Chondrocyte (in vitro differentiated cells): ENCODE data around the gene TRIP13. TPM values are rescaled to one million over a fixed set of nuclear protein-coding genes. Genes with fewer than 3 reads are reported as not detected.

Experiments
- DNase-seq: peaks from one replicate; pipeline ENCODE4 v3.0.0; 2021; ENCODE audit warnings: mixed read lengths, low spot score
- H3K27ac Mint-ChIP-seq: one replicate; pipeline ENCODE4 v1.8.0; 2021; ENCODE audit warnings: mild to moderate bottlenecking, moderate library complexity, mixed read lengths; ENCODE audit not compliant: unreplicated experiment
- H3K27me3 Mint-ChIP-seq: 2 replicates; pipeline ENCODE4 v1.8.0; 2021; ENCODE audit warnings: low read depth, mixed read lengths
- H3K36me3 Mint-ChIP-seq: 2 replicates; pipeline ENCODE4 v1.8.0; 2021; ENCODE audit warnings: low read depth, mixed read lengths
- H3K4me1 Mint-ChIP-seq: 2 replicates; pipeline ENCODE4 v1.8.0; 2021; ENCODE audit warnings: low read depth, mild to moderate bottlenecking, mixed read lengths
- H3K4me3 Mint-ChIP-seq: one replicate; pipeline ENCODE4 v1.8.0; 2021; ENCODE audit warnings: mild to moderate bottlenecking, moderate library complexity, mixed read lengths; ENCODE audit not compliant: unreplicated experiment
- H3K9me3 Mint-ChIP-seq: 2 replicates; pipeline ENCODE4 v1.8.0; 2021; ENCODE audit warnings: low read depth, mixed read lengths
- total RNA-seq: library from RNA; stranded (reverse); gene quantifications from 3 replicates; pipeline ENCODE4 v1.2.1, GENCODE V29; 2021
- TF ChIP-seq, protein P1 (sequence below): fragments of 200-600 bp; sonication (generic); IDR thresholded peaks from 2 replicates; pipeline ENCODE4 v1.5.0; 2021; ENCODE audit warnings: antibody characterized with exemption, mild to moderate bottlenecking, moderate library complexity

Gene TRIP13
- total RNA-seq, 1 donor from 2014 or later = 4.9 TPM

DNA sequence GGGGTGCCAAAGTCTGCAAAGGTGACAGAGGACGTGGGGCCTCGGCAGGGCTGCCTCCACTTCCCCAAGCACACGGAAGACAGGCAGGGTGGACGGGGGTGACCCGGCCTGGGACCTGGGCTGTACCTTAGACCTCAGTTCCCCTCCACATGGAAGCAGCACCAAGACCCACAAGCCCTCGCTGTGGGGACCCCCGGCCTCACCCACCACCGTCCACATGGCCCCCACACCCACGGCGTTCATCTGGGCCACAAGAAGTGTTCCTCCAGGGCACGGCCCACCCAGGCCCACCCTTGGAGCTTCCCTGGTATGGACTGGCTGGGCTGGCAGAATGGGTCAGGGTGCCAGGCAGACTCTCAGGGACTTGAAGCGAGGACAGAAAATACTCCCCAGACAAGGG, 70.1 kb downstream of the TRIP13 start:
- Mint-ChIP-seq H3K9me3 (no peaks in the 10 kb centered on the region), H3K27ac (no peak overlapping the region), H3K27me3 (peaks cover 70% of the 10 kb centered on the region), H3K4me3 (no peak overlapping the region), H3K4me1 (peaks cover under 1% of the 10 kb centered on the region), H3K36me3 (no peaks in the 10 kb centered on the region)
- TF ChIP-seq, protein P1, sequence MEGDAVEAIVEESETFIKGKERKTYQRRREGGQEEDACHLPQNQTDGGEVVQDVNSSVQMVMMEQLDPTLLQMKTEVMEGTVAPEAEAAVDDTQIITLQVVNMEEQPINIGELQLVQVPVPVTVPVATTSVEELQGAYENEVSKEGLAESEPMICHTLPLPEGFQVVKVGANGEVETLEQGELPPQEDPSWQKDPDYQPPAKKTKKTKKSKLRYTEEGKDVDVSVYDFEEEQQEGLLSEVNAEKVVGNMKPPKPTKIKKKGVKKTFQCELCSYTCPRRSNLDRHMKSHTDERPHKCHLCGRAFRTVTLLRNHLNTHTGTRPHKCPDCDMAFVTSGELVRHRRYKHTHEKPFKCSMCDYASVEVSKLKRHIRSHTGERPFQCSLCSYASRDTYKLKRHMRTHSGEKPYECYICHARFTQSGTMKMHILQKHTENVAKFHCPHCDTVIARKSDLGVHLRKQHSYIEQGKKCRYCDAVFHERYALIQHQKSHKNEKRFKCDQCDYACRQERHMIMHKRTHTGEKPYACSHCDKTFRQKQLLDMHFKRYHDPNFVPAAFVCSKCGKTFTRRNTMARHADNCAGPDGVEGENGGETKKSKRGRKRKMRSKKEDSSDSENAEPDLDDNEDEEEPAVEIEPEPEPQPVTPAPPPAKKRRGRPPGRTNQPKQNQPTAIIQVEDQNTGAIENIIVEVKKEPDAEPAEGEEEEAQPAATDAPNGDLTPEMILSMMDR = no peak
- no peak for DNase-seq

DNA sequence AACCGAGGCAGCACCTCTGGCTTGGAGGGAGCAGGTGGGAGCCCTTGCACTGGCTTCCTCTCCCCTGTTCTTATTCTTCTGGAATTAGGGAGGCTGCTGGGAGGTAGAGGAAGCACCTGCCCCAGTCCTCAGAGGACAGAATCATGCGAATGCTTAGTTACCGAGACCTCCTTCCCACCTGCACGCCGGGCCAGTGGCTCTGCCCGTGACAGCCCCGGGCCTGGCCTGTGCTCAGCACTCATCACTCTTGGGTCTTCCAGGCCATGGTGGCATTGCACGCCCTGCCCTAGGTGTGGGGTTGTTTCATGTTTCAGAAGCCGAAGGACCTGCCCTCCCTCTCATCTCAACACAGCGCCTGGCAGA, 70.6 kb downstream of the TRIP13 start:
- TF ChIP-seq, protein P1 = no peak
- Mint-ChIP-seq H3K27me3 (peaks cover 74% of the 10 kb centered on the region), H3K4me3 (no peak overlapping the region), H3K9me3 (no peaks in the 10 kb centered on the region), H3K27ac (no peak overlapping the region), H3K36me3 (no peaks in the 10 kb centered on the region), H3K4me1 (no peaks in the 10 kb centered on the region)
- no peak for DNase-seq

DNA sequence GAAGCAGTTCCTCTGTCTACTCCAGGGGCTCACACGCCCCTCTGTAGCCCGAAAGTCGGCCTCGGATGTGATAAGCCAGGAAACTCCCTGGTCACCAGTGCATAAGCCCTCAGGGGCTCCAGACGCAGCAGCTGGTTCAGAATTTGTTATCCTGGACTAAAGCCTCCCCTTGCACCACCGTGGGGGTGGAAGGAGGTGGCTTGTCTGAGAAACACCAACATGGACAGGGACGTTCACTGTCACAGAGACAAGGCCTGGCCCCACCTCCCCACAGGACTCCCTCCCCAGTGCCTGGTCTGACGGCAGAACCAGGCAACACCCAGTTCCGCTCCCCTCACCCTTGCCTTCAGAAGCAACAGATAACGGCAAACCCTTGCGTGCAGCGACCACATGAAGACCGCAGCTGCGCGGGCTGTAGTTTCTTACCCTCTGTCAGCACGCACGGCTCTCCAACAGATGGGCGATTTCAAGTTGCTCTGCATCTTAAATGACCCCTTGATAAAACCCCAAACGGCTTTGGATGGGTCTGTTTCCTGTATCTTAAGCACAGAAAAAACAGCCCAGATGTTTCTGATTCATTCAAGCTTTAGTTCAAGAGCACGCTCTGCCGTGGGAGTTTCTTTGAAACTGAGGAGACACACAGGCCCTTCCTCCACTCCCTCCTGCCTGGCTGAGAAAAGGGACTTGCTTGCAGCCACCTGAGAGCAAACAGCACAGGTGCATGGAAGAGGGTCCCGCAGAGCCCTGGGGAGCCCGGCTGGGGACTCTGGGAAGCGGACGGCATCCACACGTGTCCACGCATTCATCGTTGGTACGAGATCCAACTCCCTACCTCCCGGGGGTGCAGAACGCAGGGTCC, 71.2 kb downstream of the TRIP13 start:
- TF ChIP-seq, protein P1 = no peak
- H3K4me3 Mint-ChIP-seq = no peak overlapping the region
- H3K36me3 Mint-ChIP-seq = peaks cover 2% of the 10 kb centered on the region
- DNase-seq = no peak
- H3K27ac Mint-ChIP-seq = peak overlapping the region; percentile 2
- H3K9me3 Mint-ChIP-seq = no peaks in the 10 kb centered on the region
- no peaks in the 10 kb centered on the region for H3K4me1 Mint-ChIP-seq
- peaks cover 80% of the 10 kb centered on the region for H3K27me3 Mint-ChIP-seq

DNA sequence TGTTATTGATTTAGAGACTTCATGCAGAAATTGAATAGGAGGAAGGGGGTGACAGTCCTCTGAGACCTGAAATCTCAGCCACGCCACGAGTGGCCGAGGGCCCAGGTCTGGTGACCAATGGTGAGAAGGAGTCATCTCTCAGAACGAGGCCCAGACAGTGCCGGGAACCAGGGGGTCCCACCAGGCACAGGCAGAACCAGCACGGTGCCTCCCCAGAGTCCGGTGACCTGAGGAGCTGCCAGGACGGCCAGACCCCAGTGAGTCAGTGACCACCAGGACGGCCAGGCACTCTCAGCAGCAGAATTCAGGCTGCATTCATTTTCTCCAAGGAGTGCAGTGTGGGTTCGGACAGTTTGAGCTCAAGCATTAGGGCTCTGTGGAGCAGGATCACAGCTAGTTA, 72.1 kb downstream of the TRIP13 start:
- TF ChIP-seq, protein P1 = no peak
- H3K4me1 Mint-ChIP-seq = no peaks in the 10 kb centered on the region
- peaks cover 3% of the 10 kb centered on the region for H3K36me3 Mint-ChIP-seq
- no peak overlapping the region for H3K27ac Mint-ChIP-seq
- no peak for DNase-seq
- H3K27me3 Mint-ChIP-seq = peaks cover 86% of the 10 kb centered on the region
- H3K4me3 Mint-ChIP-seq = no peak overlapping the region
- H3K9me3 Mint-ChIP-seq = no peaks in the 10 kb centered on the region

DNA sequence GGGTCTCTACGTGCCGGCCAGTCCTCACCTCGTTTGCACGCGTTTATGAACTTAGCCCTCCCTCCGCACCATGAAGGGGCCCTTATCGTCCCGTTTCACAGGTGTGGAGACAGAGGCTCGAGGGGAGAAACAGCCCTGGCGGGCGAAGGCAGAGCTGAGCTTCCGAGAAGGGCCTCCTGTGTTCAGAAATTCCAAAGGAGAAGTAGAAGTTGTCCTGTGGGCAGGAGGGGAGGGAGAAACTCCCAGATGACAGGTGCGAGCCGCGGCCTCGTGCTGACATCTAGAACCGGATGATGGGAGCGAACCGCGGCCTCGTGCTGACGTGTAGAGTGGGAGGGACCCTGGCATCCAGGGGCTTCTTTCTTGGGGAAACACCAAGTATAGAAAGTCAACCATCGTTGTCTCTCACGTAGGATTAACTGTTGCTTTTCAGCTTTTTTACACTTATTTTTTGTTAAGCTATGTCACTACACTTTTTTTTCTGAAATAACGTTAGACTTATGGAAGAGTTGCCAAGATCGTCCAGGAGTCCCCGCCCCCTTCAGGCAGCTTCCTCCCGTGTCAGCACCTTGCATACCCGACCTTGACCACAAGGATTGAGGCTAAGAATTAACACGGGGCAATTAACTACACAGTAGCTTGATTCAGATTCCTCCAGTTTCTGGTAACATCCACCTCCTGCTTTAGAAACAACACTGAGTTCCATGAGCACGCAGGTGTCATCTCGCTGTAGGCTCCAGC, 73.1 kb downstream of the TRIP13 start:
- Mint-ChIP-seq H3K27ac (no peak overlapping the region), H3K4me1 (no peaks in the 10 kb centered on the region), H3K4me3 (no peak overlapping the region), H3K9me3 (no peaks in the 10 kb centered on the region), H3K36me3 (peaks cover 3% of the 10 kb centered on the region), H3K27me3 (peaks cover 88% of the 10 kb centered on the region)
- no peak for DNase-seq
- TF ChIP-seq, protein P1 = no peak
